Islet precursor cell (in vitro differentiated cells): ENCODE results near the gene PRR15.
"Not testable (repeated sequence)": the region's sequence is repeated elsewhere in the genome, so short reads cannot be mapped to it uniquely, and the experiment has no call there.

ENCODE experiments used
- DNase-seq: peaks from one replicate; pipeline ENCODE4 v3.0.0-alpha.2; 2018

PRR15 gene

GRCh38 chr7:29563590-29564495 is at the start of gene PRR15:
TSS of gene PRR15 (plus strand) at chr7:29563835. CDS start at chr7:29566330, 2,495 bp downstream.
- peak; percentile 95 for DNase-seq

GRCh38 chr7:29516491-29516890 is 47.1 kb upstream of the PRR15 start:
- no peak for DNase-seq

- no peak for DNase-seq
Observed at GRCh38 chr7:29518616-29519015, 45.0 kb upstream of the PRR15 start.

- DNase-seq, result no peak
Observed at GRCh38 chr7:29523728-29524127, 39.9 kb upstream of the PRR15 start.

- DNase-seq, result no peak
Observed at GRCh38 chr7:29527505-29528108, 36.0 kb upstream of the PRR15 start.

- DNase-seq, result not testable (repeated sequence)
Observed at GRCh38 chr7:29528526-29528925, 35.1 kb upstream of the PRR15 start.

- peak; percentile 79 for DNase-seq
Observed at GRCh38 chr7:29538389-29538788, 25.2 kb upstream of the PRR15 start.

- DNase-seq, result no peak
Observed at GRCh38 chr7:29539471-29539870, 24.2 kb upstream of the PRR15 start.

GRCh38 chr7:29547421-29547820 is 16.2 kb upstream of the PRR15 start:
- DNase-seq, result no peak

- no peak for DNase-seq
Observed at GRCh38 chr7:29548823-29549222, 14.8 kb upstream of the PRR15 start.

GRCh38 chr7:29552392-29552791 is 11.2 kb upstream of the PRR15 start:
- DNase-seq, result no peak

GRCh38 chr7:29555061-29555460 is 8.6 kb upstream of the PRR15 start:
- DNase-seq, result no peak

GRCh38 chr7:29556405-29557195 is 7.0 kb upstream of the PRR15 start:
- DNase-seq, result no peak

- peak; percentile 96 for DNase-seq
Observed at GRCh38 chr7:29557954-29558353, 5.7 kb upstream of the PRR15 start.

- DNase-seq, result no peak
Observed at GRCh38 chr7:29561271-29561670, 2.4 kb upstream of the PRR15 start.

GRCh38 chr7:29562307-29562706 is 1.3 kb upstream of the PRR15 start:
- DNase-seq, result no peak

- peak; percentile 89 for DNase-seq
Observed at GRCh38 chr7:29564496-29565223, 1.0 kb downstream of the PRR15 start.

GRCh38 chr7:29565224-29565630 is 1.6 kb downstream of the PRR15 start:
- no peak for DNase-seq

- no peak for DNase-seq
Observed at GRCh38 chr7:29565634-29565981, 2.0 kb downstream of the PRR15 start.

- DNase-seq, result no peak
Observed at GRCh38 chr7:29565982-29566746, 2.5 kb downstream of the PRR15 start.

GRCh38 chr7:29567174-29567573 is 3.5 kb downstream of the PRR15 start:
- DNase-seq, result no peak

- DNase-seq, result peak; percentile 63
Observed at GRCh38 chr7:29569648-29570047, 6.0 kb downstream of the PRR15 start.
